HEK293 (cell line): ENCODE data around the gene KCTD21.

Source experiments
- CTCF ChIA-PET: fragments of 350-600 bp; formaldehyde crosslinking; extraction: SDS; loops from one replicate; lab custom pipeline; 2021; ENCODE audit warnings: antibody characterized with exemption; lab: Yijun Ruan, JAX
- POLR2A ChIA-PET: fragments of 300-600 bp; formaldehyde crosslinking; extraction: SDS; loops from one replicate; lab custom pipeline; 2020; ENCODE audit warnings: antibody characterized with exemption, inconsistent platforms; lab: Yijun Ruan, JAX
- H3K27ac ChIP-seq: fragments of 200-500 bp; sonication (Bioruptor generic); 2 replicates; pipeline ENCODE4 v1.5.1; 2014; ENCODE audit warnings: low read depth, low read length, control low read depth, inconsistent platforms; ENCODE audit errors: extremely low read depth
- H3K36me3 ChIP-seq, 2 experiments: fragments of 200-500 bp in 1 of 2; sonication (Bioruptor generic) in 1 of 2; 1 replicate in 1 of 2; 2 replicates in 1 of 2; pipeline ENCODE4 v1.5.1; 2014 to 2017; ENCODE audit warnings: inconsistent platforms in 2 of 2, low read length in 2 of 2; ENCODE audit not compliant: control insufficient read depth in 2 of 2, insufficient read depth in 1 of 2
- H3K4me1 ChIP-seq: fragments of 200-500 bp; sonication (Bioruptor generic); 2 replicates; pipeline ENCODE4 v1.5.1; 2014; ENCODE audit warnings: mild to moderate bottlenecking, low read length, inconsistent platforms; ENCODE audit not compliant: control insufficient read depth, insufficient read depth
- H3K4me3 ChIP-seq: 2 replicates; pipeline ENCODE4 v1.5.1; 2011; ENCODE audit warnings: low read depth, mild to moderate bottlenecking, control low read depth, low read length, moderate library complexity
- H3K9me3 ChIP-seq: fragments of 200-500 bp; sonication (Bioruptor generic); 2 replicates; pipeline ENCODE4 v1.5.1; 2014; ENCODE audit warnings: low read depth, low read length, inconsistent platforms; ENCODE audit not compliant: control insufficient read depth, insufficient read depth
- EGR2 ChIP-seq: fragments of 450-650 bp; formaldehyde crosslinking; IDR thresholded peaks from 2 replicates; pipeline ENCODE4 v1.5.1; 2016; ENCODE audit warnings: low read depth, missing biosample characterization, missing genetic modification characterization
- ZBTB17 ChIP-seq: fragments of 450-650 bp; formaldehyde crosslinking; IDR thresholded peaks from 2 replicates; pipeline ENCODE4 v1.5.1; 2016; ENCODE audit warnings: missing biosample characterization, missing genetic modification characterization
- ZBTB20 ChIP-seq: fragments of 450-650 bp; formaldehyde crosslinking; IDR thresholded peaks from 2 replicates; pipeline ENCODE4 v1.5.1; 2016; ENCODE audit warnings: missing biosample characterization, missing genetic modification characterization
- ZFP3 ChIP-seq: fragments of 450-650 bp; formaldehyde crosslinking; IDR thresholded peaks from 2 replicates; pipeline ENCODE4 v1.5.1; 2016; ENCODE audit warnings: low read depth, missing biosample characterization, missing genetic modification characterization
- ZFP37 ChIP-seq: fragments of 450-650 bp; formaldehyde crosslinking; IDR thresholded peaks from 2 replicates; pipeline ENCODE4 v1.5.1; 2016; ENCODE audit warnings: missing biosample characterization, missing genetic modification characterization
- ZNF155 ChIP-seq: fragments of 450-650 bp; formaldehyde crosslinking; IDR thresholded peaks from 2 replicates; pipeline ENCODE4 v1.5.1; 2016; ENCODE audit warnings: missing biosample characterization, missing genetic modification characterization
- ZNF2 ChIP-seq: fragments of 450-650 bp; formaldehyde crosslinking; IDR thresholded peaks from 2 replicates; pipeline ENCODE4 v1.5.1; 2016; ENCODE audit warnings: missing biosample characterization, missing genetic modification characterization
- ZNF214 ChIP-seq: fragments of 450-650 bp; formaldehyde crosslinking; IDR thresholded peaks from 2 replicates; pipeline ENCODE4 v1.5.1; 2017; ENCODE audit warnings: missing biosample characterization, mild to moderate bottlenecking, missing genetic modification characterization, borderline replicate concordance
- ZNF223 ChIP-seq: fragments of 450-650 bp; formaldehyde crosslinking; IDR thresholded peaks from 2 replicates; pipeline ENCODE4 v1.5.1; 2016; ENCODE audit warnings: missing biosample characterization, missing genetic modification characterization
- ZNF501 ChIP-seq: fragments of 450-650 bp; formaldehyde crosslinking; IDR thresholded peaks from 2 replicates; pipeline ENCODE4 v1.5.1; 2016; ENCODE audit warnings: missing biosample characterization, missing genetic modification characterization
- ZNF544 ChIP-seq: fragments of 450-650 bp; formaldehyde crosslinking; IDR thresholded peaks from 2 replicates; pipeline ENCODE4 v1.5.0; 2017; ENCODE audit warnings: missing biosample characterization, missing genetic modification characterization
- ZNF555 ChIP-seq: fragments of 450-650 bp; formaldehyde crosslinking; conservative IDR thresholded peaks from 2 replicates; pipeline ENCODE4 v1.5.1; 2017; ENCODE audit warnings: missing biosample characterization, mild to moderate bottlenecking, missing genetic modification characterization, inconsistent platforms
- ZNF830 ChIP-seq: fragments of 450-650 bp; IDR thresholded peaks from 2 replicates; pipeline ENCODE4 v1.5.0; 2018; ENCODE audit warnings: missing biosample characterization, missing genetic modification characterization, low read depth, mild to moderate bottlenecking, moderate library complexity
- TF ChIP-seq, protein P1 (sequence below): fragments of 450-650 bp; formaldehyde crosslinking; IDR thresholded peaks from 2 replicates; pipeline ENCODE4 v1.5.1; 2016; ENCODE audit warnings: missing biosample characterization, missing genetic modification characterization
- TF ChIP-seq, protein P2 (sequence below): fragments of 450-650 bp; formaldehyde crosslinking; IDR thresholded peaks from 2 replicates; pipeline ENCODE4 v1.5.1; 2016; ENCODE audit warnings: missing biosample characterization, missing genetic modification characterization
- TF ChIP-seq, protein P3 (sequence below): fragments of 450-650 bp; formaldehyde crosslinking; IDR thresholded peaks from 2 replicates; pipeline ENCODE4 v1.5.1; 2016; ENCODE audit warnings: missing biosample characterization, missing genetic modification characterization
- TF ChIP-seq, protein P4 (sequence below): fragments of 450-650 bp; formaldehyde crosslinking; IDR thresholded peaks from 2 replicates; pipeline ENCODE4 v1.5.1; 2016; ENCODE audit warnings: missing biosample characterization, missing genetic modification characterization

Gene KCTD21

DNA sequence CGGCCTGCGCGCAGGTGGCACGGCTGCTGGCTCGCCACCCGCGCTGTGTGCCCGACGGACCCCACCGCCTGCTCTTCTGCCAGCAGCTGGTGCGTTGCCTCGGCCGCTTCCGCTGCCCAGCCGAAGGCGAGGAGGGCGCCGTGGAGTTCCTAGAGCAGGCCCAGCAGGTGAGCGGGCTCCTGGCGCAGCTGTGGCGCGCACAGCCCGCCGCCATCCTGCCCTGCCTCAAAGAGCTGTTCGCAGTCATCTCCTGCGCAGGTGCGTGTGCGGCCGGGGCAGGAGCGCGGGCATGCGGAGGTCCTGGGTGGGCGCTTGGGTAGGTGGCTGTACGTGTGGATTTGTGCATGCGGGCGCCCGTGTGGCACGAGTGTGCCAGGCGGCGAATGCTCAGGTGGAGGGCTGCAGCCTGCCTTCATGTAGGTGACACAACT is 8.2 kb upstream of the KCTD21 start:
- no peak overlapping the region for H3K27ac ChIP-seq
- TF ChIP-seq ZBTB20 (tag by site-specific recombination) (no peak), ZFP3 (no peak), EGR2 (tag by site-specific recombination) (no peak), ZBTB17 (tag by site-specific recombination) (no peak), ZNF830 (tag by site-specific recombination) (no peak), ZNF501 (tag by site-specific recombination) (no peak)
- H3K4me3 ChIP-seq, result no peak overlapping the region
- H3K4me1 ChIP-seq, result no peaks in the 10 kb centered on the region
- peaks cover 0 to 45% of the 10 kb centered on the region in 2 experiments; a peak in 1 of 3 replicates for H3K36me3 ChIP-seq
- H3K9me3 ChIP-seq, result no peaks in the 10 kb centered on the region
- ChIA-PET POLR2A (no interaction called here), CTCF (no interaction called here)

DNA sequence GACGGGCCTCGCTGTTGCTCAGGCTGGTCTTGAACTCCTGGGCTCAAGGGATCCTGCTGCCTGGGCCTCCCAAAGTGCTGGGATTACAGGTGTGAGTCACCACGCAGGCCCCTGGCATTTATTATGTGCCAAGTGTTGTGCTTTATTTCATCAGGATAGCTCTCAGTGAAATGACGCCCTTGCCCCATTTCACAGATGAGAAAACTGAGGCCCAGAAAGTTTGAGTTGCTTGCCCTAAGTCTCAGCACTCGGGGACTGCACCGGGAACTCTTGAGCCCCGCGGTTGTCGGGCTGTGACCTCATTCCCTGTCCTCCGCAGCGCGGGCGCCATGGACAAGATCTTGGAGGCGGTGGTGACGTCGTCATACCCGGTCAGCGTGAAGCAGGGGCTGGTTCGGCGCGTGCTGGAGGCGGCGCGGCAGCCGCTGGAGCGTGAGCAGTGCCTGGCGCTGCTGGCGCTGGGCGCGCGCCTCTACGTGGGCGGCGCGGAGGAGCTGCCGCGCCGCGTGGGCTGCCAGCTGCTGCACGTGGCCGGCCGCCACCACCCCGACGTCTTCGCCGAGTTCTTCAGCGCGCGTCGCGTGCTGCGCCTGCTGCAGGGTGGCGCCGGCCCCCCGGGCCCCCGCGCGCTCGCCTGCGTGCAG is 7.6 kb upstream of the KCTD21 start:
- CTCF ChIA-PET, result no interaction called here
- POLR2A ChIA-PET, result no interaction called here
- TF ChIP-seq, protein P1, sequence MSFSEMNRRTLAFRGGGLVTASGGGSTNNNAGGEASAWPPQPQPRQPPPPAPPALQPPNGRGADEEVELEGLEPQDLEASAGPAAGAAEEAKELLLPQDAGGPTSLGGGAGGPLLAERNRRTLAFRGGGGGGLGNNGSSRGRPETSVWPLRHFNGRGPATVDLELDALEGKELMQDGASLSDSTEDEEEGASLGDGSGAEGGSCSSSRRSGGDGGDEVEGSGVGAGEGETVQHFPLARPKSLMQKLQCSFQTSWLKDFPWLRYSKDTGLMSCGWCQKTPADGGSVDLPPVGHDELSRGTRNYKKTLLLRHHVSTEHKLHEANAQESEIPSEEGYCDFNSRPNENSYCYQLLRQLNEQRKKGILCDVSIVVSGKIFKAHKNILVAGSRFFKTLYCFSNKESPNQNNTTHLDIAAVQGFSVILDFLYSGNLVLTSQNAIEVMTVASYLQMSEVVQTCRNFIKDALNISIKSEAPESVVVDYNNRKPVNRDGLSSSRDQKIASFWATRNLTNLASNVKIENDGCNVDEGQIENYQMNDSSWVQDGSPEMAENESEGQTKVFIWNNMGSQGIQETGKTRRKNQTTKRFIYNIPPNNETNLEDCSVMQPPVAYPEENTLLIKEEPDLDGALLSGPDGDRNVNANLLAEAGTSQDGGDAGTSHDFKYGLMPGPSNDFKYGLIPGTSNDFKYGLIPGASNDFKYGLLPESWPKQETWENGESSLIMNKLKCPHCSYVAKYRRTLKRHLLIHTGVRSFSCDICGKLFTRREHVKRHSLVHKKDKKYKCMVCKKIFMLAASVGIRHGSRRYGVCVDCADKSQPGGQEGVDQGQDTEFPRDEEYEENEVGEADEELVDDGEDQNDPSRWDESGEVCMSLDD (tag by site-specific recombination), result no peak
- TF ChIP-seq ZNF155 (no peak), ZNF223 (tag by site-specific recombination) (no peak), ZNF214 (tag by site-specific recombination) (no peak), ZNF2 (tag by site-specific recombination) (no peak), ZNF555 (no peak), ZNF544 (tag by site-specific recombination) (no peak), ZFP37 (no peak)
- TF ChIP-seq, protein P2, sequence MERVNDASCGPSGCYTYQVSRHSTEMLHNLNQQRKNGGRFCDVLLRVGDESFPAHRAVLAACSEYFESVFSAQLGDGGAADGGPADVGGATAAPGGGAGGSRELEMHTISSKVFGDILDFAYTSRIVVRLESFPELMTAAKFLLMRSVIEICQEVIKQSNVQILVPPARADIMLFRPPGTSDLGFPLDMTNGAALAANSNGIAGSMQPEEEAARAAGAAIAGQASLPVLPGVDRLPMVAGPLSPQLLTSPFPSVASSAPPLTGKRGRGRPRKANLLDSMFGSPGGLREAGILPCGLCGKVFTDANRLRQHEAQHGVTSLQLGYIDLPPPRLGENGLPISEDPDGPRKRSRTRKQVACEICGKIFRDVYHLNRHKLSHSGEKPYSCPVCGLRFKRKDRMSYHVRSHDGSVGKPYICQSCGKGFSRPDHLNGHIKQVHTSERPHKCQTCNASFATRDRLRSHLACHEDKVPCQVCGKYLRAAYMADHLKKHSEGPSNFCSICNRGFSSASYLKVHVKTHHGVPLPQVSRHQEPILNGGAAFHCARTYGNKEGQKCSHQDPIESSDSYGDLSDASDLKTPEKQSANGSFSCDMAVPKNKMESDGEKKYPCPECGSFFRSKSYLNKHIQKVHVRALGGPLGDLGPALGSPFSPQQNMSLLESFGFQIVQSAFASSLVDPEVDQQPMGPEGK, result no peak
- TF ChIP-seq, protein P3, sequence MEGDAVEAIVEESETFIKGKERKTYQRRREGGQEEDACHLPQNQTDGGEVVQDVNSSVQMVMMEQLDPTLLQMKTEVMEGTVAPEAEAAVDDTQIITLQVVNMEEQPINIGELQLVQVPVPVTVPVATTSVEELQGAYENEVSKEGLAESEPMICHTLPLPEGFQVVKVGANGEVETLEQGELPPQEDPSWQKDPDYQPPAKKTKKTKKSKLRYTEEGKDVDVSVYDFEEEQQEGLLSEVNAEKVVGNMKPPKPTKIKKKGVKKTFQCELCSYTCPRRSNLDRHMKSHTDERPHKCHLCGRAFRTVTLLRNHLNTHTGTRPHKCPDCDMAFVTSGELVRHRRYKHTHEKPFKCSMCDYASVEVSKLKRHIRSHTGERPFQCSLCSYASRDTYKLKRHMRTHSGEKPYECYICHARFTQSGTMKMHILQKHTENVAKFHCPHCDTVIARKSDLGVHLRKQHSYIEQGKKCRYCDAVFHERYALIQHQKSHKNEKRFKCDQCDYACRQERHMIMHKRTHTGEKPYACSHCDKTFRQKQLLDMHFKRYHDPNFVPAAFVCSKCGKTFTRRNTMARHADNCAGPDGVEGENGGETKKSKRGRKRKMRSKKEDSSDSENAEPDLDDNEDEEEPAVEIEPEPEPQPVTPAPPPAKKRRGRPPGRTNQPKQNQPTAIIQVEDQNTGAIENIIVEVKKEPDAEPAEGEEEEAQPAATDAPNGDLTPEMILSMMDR (tag by site-specific recombination), result no peak
- TF ChIP-seq, protein P4, sequence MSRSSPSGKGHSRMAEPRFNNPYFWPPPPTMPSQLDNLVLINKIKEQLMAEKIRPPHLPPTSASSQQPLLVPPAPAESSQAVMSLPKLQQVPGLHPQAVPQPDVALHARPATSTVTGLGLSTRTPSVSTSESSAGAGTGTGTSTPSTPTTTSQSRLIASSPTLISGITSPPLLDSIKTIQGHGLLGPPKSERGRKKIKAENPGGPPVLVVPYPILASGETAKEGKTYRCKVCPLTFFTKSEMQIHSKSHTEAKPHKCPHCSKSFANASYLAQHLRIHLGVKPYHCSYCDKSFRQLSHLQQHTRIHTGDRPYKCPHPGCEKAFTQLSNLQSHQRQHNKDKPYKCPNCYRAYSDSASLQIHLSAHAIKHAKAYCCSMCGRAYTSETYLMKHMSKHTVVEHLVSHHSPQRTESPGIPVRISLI (tag by site-specific recombination), result no peak
- TF ChIP-seq, all 188 proteins: peak for 0
- H3K4me1 ChIP-seq, result no peaks in the 10 kb centered on the region
- H3K9me3 ChIP-seq, result no peaks in the 10 kb centered on the region
- no peak overlapping the region for H3K27ac ChIP-seq
- H3K36me3 ChIP-seq, result peaks cover 0 to 39% of the 10 kb centered on the region in 2 experiments; a peak in 1 of 3 replicates
- H3K4me3 ChIP-seq, result no peak overlapping the region
